ES-I3 (cell line): ENCODE data around the gene PRKG1.

Experiments used
- H3K36me3 ChIP-seq: 2 replicates; pipeline ENCODE4 v1.6.1; 2013; ENCODE audit warnings: mild to moderate bottlenecking, low read length, control low read depth, moderate library complexity; ENCODE audit not compliant: insufficient read depth
- H3K4me1 ChIP-seq: 2 replicates; pipeline ENCODE4 v1.6.1; 2013; ENCODE audit warnings: mild to moderate bottlenecking, control low read depth, low read length; ENCODE audit not compliant: insufficient read depth
- H3K9ac ChIP-seq: 2 replicates; pipeline ENCODE4 v1.6.1; 2013; ENCODE audit warnings: low read depth, mild to moderate bottlenecking, low read length, moderate library complexity
- H3K9me3 ChIP-seq: 2 replicates; pipeline ENCODE4 v1.6.1; 2013; ENCODE audit warnings: mild to moderate bottlenecking, low read length, moderate library complexity; ENCODE audit not compliant: control insufficient read depth, insufficient read depth

PRKG1 gene

DNA sequence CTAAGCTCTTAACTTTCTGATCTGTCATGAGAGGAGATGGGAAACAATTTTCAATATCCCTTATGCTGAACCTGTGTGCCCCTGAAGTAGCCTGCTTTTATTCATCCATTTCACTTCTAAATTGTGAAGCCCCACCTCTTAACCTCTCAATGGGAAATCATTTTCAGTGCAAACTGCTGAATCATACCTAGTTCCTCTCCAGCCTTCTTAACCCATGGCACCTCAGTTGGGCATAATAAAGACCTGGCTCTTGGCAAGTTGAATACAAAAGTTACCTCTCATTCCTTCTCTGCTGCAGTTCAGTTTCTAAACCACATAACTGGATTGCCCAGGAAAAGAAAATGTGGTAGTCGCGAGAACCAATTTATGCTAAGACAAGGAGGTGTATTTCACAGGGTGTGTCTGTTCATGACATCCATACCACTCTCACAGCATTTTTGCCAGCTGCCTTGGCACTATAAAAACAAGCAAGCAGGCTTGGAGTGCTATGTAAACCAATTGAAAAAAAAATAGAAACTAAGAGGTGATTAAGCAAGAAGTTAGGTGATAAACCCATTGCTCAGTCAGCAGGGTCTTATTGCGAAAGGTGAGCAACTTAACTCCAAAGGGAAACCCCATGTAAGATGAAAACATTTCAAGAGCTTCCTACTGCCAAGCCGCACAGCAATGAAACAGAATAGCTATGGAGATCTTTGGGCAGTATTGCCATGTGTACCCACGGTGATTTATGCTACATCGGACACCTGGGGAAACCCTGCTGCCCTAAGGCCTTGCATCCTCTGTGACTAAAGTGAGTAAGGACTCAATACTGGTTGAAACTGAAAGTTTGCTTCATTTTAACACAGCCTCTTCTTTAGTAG is 1182.8 kb downstream of the PRKG1 start:
- H3K9ac ChIP-seq: no peak overlapping the region
- no peaks in the 10 kb centered on the region for H3K36me3 ChIP-seq
- 0 out of 2 replicates have a peak, but pooled peaks cover 3% of the 10 kb centered on the region for H3K4me1 ChIP-seq
- H3K9me3 ChIP-seq: no peaks in the 10 kb centered on the region

DNA sequence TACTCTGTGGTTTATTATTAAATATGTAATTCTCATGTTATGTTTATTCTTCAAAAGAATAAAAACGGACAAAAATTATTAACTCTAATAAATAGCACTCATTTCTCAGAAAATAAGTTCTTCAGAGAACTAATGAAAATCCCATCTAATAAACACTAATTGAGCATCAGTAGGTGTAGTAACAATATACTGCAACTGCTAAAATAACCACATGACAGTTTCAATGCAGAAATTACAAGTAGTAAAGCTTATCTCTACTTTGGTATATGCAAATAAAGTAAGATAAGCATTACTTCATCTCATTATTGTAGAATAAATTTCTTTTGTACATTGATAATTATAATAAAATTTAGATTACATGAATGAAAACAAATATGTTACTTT is 1183.4 kb downstream of the PRKG1 start:
- H3K4me1 ChIP-seq: 0 out of 2 replicates have a peak, but pooled peaks cover 3% of the 10 kb centered on the region
- H3K9ac ChIP-seq: no peak overlapping the region
- no peaks in the 10 kb centered on the region for H3K36me3 ChIP-seq
- H3K9me3 ChIP-seq: no peaks in the 10 kb centered on the region

DNA sequence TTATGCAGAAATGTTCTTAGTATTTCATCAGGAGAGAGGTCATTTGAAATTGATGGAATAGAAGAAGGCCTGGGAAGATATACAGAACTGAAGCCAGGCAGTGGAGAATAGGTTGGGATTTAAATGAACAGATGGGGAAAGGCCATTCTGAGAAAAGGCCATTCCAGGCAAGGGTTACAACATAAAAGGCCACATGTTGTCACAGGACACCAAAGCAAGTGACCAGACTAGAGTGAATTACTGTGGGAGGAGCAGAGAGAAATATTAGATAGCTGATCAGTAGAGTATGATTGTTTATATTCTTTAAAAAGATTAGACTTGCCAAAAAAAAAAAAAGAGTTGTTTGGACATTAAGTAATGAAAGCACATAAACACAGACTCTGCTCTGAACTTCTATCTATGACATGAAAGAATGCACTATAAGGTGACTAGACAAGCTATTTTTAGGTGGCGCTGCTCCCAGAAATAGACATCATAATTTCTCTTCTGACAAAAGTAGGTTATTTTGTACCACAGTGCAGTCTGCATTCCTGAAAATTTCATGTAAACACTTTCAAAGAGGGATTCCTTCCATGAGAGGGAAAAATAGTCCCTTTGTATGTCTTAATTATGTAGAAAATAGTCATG is 1184.6 kb downstream of the PRKG1 start:
- no peak overlapping the region for H3K9ac ChIP-seq
- H3K4me1 ChIP-seq: 0 out of 2 replicates have a peak, but pooled peaks cover 3% of the 10 kb centered on the region
- no peaks in the 10 kb centered on the region for H3K36me3 ChIP-seq
- H3K9me3 ChIP-seq: no peaks in the 10 kb centered on the region

DNA sequence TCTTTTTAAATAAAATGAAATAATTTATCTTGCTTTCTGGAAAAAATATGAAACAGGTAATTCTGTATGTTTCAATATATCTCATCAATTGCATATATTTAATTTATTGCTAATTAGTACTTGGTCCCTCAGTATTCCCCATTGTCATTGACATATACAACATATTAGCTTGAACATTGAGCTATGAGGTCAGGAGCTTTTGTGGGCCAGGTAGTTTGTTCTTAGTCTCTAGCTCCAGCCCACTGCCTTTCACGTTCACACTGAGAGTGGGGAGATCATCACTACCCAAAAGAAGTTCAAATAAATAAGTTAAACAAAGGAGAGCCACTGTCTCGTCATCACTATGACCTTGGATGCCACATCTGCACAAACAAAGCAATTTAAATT is 1185.1 kb downstream of the PRKG1 start:
- H3K36me3 ChIP-seq: no peaks in the 10 kb centered on the region
- no peak overlapping the region for H3K9ac ChIP-seq
- H3K4me1 ChIP-seq: peaks cover 3% of the 10 kb centered on the region; the same call in 1 of the 2 replicates
- H3K9me3 ChIP-seq: no peaks in the 10 kb centered on the region

DNA sequence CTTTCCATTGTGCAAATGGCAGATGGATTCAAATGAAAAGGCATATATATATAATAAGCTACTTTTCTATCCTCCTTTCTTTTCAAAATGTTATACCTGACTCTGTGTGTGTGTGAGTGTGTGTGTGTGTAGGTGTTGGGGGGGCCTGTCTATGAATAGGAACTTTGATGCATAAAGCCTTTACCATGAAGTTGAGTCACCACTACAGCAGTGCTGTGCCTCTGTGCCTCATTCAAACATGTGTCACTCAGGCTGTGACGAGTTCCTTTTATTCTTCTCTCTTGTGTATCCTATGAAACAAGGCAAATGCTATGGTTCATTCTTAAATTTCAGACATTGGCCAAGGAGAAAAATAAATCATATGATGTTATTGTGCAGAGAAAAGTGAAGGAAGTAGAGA is 1187.1 kb downstream of the PRKG1 start:
- Histone ChIP-seq H3K36me3 (no peaks in the 10 kb centered on the region), H3K9me3 (no peaks in the 10 kb centered on the region), H3K4me1 (peaks cover 16% of the 10 kb centered on the region), H3K9ac (no peak overlapping the region)

DNA sequence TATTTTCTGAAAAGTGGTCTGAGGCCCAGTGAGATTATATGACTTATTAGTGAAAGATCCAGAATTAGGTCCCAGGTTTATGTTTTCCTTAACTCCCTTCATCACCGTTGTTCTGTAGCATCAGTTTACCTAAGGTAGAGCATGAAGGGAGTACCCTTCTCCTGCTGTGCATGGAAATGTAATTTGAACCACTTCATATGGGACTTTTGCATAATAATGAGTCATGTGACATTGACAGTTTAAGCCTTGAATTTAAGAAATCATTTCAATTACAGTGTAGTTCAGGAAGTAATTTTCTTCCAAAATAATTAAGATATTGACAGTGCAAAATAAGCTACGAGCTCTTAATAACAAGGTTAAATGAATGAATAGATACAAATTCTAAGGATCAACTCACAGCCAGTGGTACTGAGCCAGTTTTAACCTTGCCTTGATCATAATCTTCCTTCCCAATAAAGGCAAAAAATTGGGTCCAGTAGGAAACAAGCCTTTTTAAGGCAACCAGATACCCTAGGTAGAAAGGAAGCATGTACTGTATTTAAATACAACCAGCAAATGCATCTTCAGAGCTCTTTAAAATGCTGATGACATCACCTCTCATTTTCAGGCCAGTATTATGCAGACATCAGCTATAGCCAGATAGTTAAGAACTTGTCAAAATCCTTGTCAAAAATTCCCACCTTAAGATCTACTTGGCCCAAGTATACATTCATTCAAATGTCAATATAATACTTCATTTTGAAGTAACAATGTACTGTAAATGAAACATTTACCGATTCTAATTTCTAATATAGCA is 1191.0 kb downstream of the PRKG1 start:
- Histone ChIP-seq H3K36me3 (no peaks in the 10 kb centered on the region), H3K9me3 (no peaks in the 10 kb centered on the region), H3K9ac (no peak overlapping the region), H3K4me1 (peaks cover 12% of the 10 kb centered on the region)

DNA sequence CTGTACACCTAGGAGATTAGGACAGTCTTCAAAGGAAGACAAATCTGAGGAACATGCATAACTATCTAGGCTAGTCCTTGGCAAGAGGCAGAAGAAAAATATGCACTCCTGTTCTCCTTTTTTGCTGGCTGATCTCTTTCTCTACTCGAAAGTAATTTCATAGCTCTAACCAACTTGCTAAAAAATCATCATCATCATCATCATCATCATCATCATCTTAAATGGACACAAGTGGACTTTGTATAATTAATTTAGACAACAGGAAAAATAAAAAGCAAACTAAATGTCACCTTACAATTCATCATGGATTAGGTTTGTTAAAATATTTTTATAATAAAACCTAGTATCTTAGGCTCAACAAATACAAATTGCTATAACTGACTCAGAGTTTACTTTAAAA is 1192.6 kb downstream of the PRKG1 start:
- H3K4me1 ChIP-seq: peaks cover 12% of the 10 kb centered on the region
- H3K9me3 ChIP-seq: no peaks in the 10 kb centered on the region
- no peak overlapping the region for H3K9ac ChIP-seq
- no peaks in the 10 kb centered on the region for H3K36me3 ChIP-seq

DNA sequence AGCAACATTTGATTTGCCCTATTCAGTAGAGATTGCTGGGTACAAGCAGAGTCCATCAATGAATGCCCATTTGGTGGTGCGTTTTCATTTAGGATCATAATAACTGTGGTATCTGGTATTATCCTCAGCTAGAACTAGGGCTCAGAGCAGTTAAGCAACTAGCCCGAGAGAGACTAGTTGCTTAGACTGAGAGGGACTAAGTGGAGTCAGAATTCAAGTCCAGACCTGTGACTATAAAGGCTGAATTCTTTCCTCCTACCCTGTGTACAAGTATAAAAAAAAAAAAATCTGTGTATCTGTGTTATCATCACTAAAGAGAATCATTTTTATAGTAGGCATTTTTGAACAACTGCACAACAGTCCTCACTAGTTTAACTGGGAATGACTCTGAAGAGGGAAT is 1194.5 kb downstream of the PRKG1 start:
- peaks cover 12% of the 10 kb centered on the region for H3K4me1 ChIP-seq
- no peaks in the 10 kb centered on the region for H3K36me3 ChIP-seq
- H3K9me3 ChIP-seq: no peaks in the 10 kb centered on the region
- H3K9ac ChIP-seq: no peak overlapping the region

DNA sequence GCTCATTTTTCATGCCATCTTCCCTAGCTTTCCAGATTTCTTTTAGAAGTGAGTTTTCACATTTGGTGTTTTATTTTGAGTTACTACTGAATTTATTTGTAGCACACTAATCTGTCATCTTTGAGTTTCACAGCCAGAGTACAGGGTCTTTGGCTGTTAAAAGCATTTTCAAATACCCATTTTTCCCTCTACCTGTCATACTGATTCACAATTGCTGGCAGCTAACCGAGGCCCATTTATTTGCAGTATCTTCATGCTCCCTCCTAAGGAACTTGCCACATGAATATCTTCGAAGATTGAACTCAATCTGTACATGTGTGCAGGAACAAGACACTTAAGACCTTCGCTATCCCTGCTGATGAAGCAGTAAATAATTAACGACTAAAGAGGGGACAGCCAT is 1194.9 kb downstream of the PRKG1 start:
- H3K9me3 ChIP-seq: no peaks in the 10 kb centered on the region
- no peaks in the 10 kb centered on the region for H3K36me3 ChIP-seq
- no peak overlapping the region for H3K9ac ChIP-seq
- peaks cover 12% of the 10 kb centered on the region for H3K4me1 ChIP-seq

DNA sequence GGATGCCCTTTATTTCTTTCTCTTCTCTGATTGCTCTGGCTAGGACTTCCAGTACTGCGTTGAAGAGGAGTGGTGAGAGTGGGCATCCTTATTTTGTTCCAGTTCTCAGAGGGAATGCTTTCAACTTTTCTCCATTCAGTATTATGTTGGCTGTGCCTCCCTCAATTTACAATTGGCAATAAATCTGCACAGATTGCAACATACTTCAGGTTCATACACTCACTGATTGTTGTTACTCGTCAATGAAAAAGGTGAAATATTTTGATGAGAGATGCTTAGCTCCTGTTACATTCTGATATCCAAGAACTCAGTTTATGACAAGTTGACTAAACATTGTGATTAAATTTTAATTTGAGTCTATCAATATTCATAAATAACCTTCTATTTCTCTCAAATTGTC is 1201.9 kb downstream of the PRKG1 start:
- Histone ChIP-seq H3K9ac (no peak overlapping the region), H3K4me1 (no peaks in the 10 kb centered on the region), H3K36me3 (no peaks in the 10 kb centered on the region), H3K9me3 (no peaks in the 10 kb centered on the region)

DNA sequence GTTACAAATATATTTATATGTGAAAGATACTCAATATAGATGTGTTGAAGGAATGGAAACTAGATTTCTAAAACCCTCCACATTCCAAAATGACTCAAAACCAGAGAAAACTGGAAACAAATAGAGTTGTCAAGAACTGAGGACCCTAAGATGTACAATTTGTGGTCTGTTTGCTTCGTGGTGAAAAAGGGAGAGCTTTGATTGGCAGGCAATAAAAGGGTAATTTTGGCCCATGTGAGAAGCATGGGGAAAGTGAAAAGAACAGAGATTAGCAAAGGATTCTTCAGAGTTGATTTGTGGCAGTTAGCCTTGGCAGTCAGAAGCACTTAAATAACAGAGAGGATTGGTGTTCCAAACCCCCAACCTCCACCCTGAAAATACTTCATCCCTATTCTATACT is 1202.7 kb downstream of the PRKG1 start:
- H3K9me3 ChIP-seq: no peaks in the 10 kb centered on the region
- no peaks in the 10 kb centered on the region for H3K4me1 ChIP-seq
- H3K9ac ChIP-seq: no peak overlapping the region
- H3K36me3 ChIP-seq: no peaks in the 10 kb centered on the region

DNA sequence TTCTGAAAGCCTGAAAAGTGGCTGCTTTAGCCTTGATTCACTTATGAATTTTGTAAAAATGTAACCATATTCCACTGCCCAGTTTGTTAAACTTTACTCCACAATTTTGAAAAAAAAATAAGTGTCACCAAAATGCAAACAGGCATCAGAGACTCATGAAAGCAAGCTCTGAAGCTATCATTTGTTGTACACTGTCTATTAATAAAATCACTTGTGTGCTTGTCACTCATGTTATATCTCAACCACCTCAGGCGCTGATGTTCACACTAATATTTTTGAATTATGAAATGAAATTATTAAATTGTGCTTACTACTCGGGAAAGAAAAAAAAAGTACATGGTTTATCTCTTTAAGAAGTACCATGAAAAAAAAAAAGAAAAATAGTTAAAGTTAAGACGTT is 1205.3 kb downstream of the PRKG1 start:
- no peak overlapping the region for H3K9ac ChIP-seq

DNA sequence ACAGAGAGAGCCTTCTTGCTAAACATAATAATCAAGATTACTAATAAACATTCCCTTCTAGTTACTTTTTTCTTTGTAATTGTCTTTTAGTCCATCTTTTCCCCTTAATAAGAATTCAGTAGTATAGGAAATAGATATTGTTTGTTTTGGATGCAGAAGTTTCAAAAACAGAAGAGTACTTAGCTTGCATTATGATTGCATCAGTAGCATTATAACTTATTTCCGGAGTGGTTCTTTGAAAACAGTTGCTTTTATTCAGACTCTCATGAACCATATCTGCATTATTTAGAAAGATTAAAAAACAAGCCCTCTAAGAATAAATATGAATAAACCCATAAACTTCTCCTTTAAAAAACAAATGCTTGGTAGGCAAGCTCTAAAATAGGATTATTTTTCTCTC is 1205.8 kb downstream of the PRKG1 start:
- Histone ChIP-seq H3K4me1 (no peaks in the 10 kb centered on the region), H3K9me3 (no peaks in the 10 kb centered on the region), H3K9ac (no peak overlapping the region), H3K36me3 (no peaks in the 10 kb centered on the region)

More for the DNA sequence above, 1205.3 kb downstream of the PRKG1 start:
- H3K36me3 ChIP-seq: no peaks in the 10 kb centered on the region
- no peaks in the 10 kb centered on the region for H3K9me3 ChIP-seq
- H3K4me1 ChIP-seq: no peaks in the 10 kb centered on the region

DNA sequence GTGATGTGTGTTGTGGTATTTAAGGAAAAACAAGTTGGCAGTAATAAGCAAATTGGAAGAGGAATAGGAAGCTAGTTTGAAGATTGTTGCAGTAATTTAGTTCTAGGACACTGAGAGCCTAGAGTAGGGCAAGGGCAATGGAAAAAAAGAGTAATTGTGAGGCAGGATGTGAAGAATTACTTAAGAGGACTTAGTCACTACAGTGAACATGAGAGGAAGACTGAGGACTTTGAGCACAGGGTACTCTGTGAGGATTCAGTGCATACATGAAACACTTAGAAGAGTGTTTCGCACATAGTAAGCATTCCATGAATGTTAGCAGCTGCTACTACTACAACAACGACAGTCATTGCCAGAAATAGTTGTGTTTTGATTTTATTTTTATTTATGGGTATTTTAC is 1208.9 kb downstream of the PRKG1 start:
- H3K9me3 ChIP-seq: no peaks in the 10 kb centered on the region
- H3K36me3 ChIP-seq: no peaks in the 10 kb centered on the region
- H3K9ac ChIP-seq: no peak overlapping the region
- no peaks in the 10 kb centered on the region for H3K4me1 ChIP-seq
